Body of pancreas (tissue), 4 donors: Measurements from ENCODE around the gene C12orf57. TPM values are rescaled to one million over a fixed set of nuclear protein-coding genes. Genes with fewer than 3 reads are reported as not detected.

ENCODE experiments used
- ATAC-seq: fragments of 150-250 bp; one replicate; pipeline ENCODE4 v1.9.1; 2016
- DNase-seq, 4 donors: peaks; one replicate each; pipeline ENCODE4 v3.0.0-alpha.2; 2019
- H3K27ac ChIP-seq, 4 donors: fragments of 200-600 bp; sonication (generic); 1 replicate in 3 of 4; 2 replicates in 1 of 4; pipeline versions ENCODE4 v1.5.1 to v1.6.1; 2016 to 2019; ENCODE audit warnings: mild to moderate bottlenecking in 1 of 4, mixed read lengths in 1 of 4, moderate library complexity in 1 of 4
- H3K27me3 ChIP-seq, 2 donors: fragments of 200-600 bp; sonication (generic); one replicate each; pipeline ENCODE4 v1.6.0; 2016; ENCODE audit warnings: mild to moderate bottlenecking in 1 of 2
- H3K36me3 ChIP-seq, 2 donors: fragments of 200-600 bp; sonication (generic); replicated peaks in 1 of 2; 2 replicates each; pipeline ENCODE4 v1.5.1; 2016; ENCODE audit warnings: low read depth in 2 of 2; ENCODE audit not compliant: insufficient read depth in 1 of 2
- H3K4me1 ChIP-seq: fragments of 200-600 bp; sonication (generic); one replicate; pipeline ENCODE4 v1.6.0; 2016
- H3K4me3 ChIP-seq, 2 donors: fragments of 200-600 bp; sonication (generic); 1 replicate in 1 of 2; 2 replicates in 1 of 2; pipeline ENCODE4 v1.5.1; 2016 to 2019
- H3K9me3 ChIP-seq, 3 donors: fragments of 200-600 bp; sonication (generic); 1 replicate in 2 of 3; 2 replicates in 1 of 3; pipeline ENCODE4 v1.5.1; 2016
- CTCF ChIP-seq, 7 experiments: fragments of 450-650 bp in 4 of 7; fragments of 200-600 bp in 3 of 7; sonication (generic) in 3 of 7; IDR thresholded peaks; one replicate each; pipeline ENCODE4 v1.5.1; 2016 to 2019; ENCODE audit warnings: antibody characterized with exemption in 7 of 7
- POLR2A ChIP-seq, 3 donors: fragments of 450-650 bp; IDR thresholded peaks; one replicate each; pipeline ENCODE4 v1.6.1; 2016; ENCODE audit warnings: antibody characterized with exemption in 3 of 3, mild to moderate bottlenecking in 2 of 3
- WGBS, 2 donors: methylation state at CpG; one replicate each; pipeline ENCODE4 v1.1.5; 2017; 5-methylcytosine and 5-hydroxymethylcytosine counted together
- intact Hi-C: fragments of 100-400 bp; cut with DNase I; formaldehyde crosslinking; loops from one replicate; pipeline ENCODE4 v1.15.1; 2023
- total RNA-seq, 2 donors: library from RNA; depleted of rRNA; stranded (reverse); fragments of >200 nt; gene quantifications; one replicate each; pipeline ENCODE4 v1.1.0, GENCODE V29; 2016

Gene C12orf57
- total RNA-seq, 2 donors from 2014 or later, result 219 to 302 TPM

- Histone ChIP-seq H3K4me3 (no peak overlapping the region), H3K27ac (no peak overlapping the region), H3K27me3 (no peaks in the 10 kb centered on the region), H3K36me3 (peaks cover 0 to 5% of the 10 kb centered on the region in 2 donors), H3K4me1 (peaks cover 19% of the 10 kb centered on the region), H3K9me3 (no peaks in the 10 kb centered on the region)
- WGBS, 2 donors, result 77 to 91% methylated on average over 13 to 20 of the region's 20 CpGs
- TF ChIP-seq CTCF (IDR thresholded peaks at IDR 0.05), result no peak
- no peak for TF ChIP-seq POLR2A (IDR thresholded peaks at IDR 0.05)
- ATAC-seq, result no peak
- intact Hi-C loops, result no loop called here
- DNase-seq, result no peak
Measured at GRCh38 chr12:6957151-6957701, 13.4 kb downstream of the C12orf57 start.

- 82 to 86% methylated on average over 23 to 28 of the region's 28 CpGs for WGBS, 2 donors
Measured at GRCh38 chr12:6957741-6958608, 14.2 kb downstream of the C12orf57 start.

GRCh38 chr12:6958609-6959057, 14.8 kb downstream of the C12orf57 start:
- H3K9me3 ChIP-seq, result no peaks in the 10 kb centered on the region
- 81 to 89% methylated on average over 10 of the region's 10 CpGs for WGBS, 2 donors
- H3K36me3 ChIP-seq, result peaks cover 0 to 5% of the 10 kb centered on the region in 2 donors
- peak overlapping the region in 2 of 4 donors; percentile 52 to 62 for H3K27ac ChIP-seq
- intact Hi-C loops, result no loop called here
- no peak for DNase-seq
- no peak for ATAC-seq
- no peak overlapping the region for H3K4me3 ChIP-seq
- peaks cover 26% of the 10 kb centered on the region for H3K4me1 ChIP-seq
- TF ChIP-seq CTCF (IDR thresholded peaks at IDR 0.05) (no peak), POLR2A (IDR thresholded peaks at IDR 0.05) (no peak)
- no peaks in the 10 kb centered on the region for H3K27me3 ChIP-seq

More at GRCh38 chr12:6957741-6958608, 14.2 kb downstream of the C12orf57 start:
- intact Hi-C loops, result no loop called here
- TF ChIP-seq CTCF (IDR thresholded peaks at IDR 0.05), result no peak
- TF ChIP-seq POLR2A (IDR thresholded peaks at IDR 0.05), result no peak
- Histone ChIP-seq H3K4me1 (peaks cover 26% of the 10 kb centered on the region), H3K27me3 (no peaks in the 10 kb centered on the region), H3K27ac (peak overlapping the region in 2 of 4 donors; percentile 52 to 62), H3K36me3 (peaks cover 0 to 5% of the 10 kb centered on the region in 2 donors), H3K4me3 (no peak overlapping the region), H3K9me3 (no peaks in the 10 kb centered on the region)
- DNase-seq (no peak), ATAC-seq (no peak)

GRCh38 chr12:6959058-6959804, 15.4 kb downstream of the C12orf57 start:
- peaks cover 27% of the 10 kb centered on the region for H3K4me1 ChIP-seq
- H3K4me3 ChIP-seq, result no peak overlapping the region
- TF ChIP-seq POLR2A (IDR thresholded peaks at IDR 0.05) (no peak), CTCF (IDR thresholded peaks at IDR 0.05) (no peak)
- intact Hi-C loops, result no loop called here
- H3K27me3 ChIP-seq, result no peaks in the 10 kb centered on the region
- WGBS, 2 donors, result 77 to 80% methylated on average over 20 to 24 of the region's 24 CpGs
- no peak for DNase-seq
- peak overlapping the region in 2 of 4 donors; percentile 52 to 62 for H3K27ac ChIP-seq
- ATAC-seq, result no peak
- no peaks in the 10 kb centered on the region for H3K9me3 ChIP-seq
- H3K36me3 ChIP-seq, result peaks cover 0 to 5% of the 10 kb centered on the region in 2 donors
